ENCODE results near the gene SYCN. TPM values are rescaled to one million over a fixed set of nuclear protein-coding genes. Genes with fewer than 3 reads are reported as not detected.

Gene SYCN
- total RNA-seq, 2 donors from 2014 or later: not detected

GRCh38 chr19:39208175-39208795 is 4.2 kb upstream of the SYCN start:
- peaks cover 9% of the 10 kb centered on the region for H3K27me3 Mint-ChIP-seq
- ATAC-seq (replicated peaks): no peak
- no peak overlapping the region for H3K27ac Mint-ChIP-seq
- no peak overlapping the region for H3K4me3 Mint-ChIP-seq
- H3K9me3 Mint-ChIP-seq: no peaks in the 10 kb centered on the region
- no peaks in the 10 kb centered on the region for H3K36me3 Mint-ChIP-seq (ENCODE audit: low read depth)
- no peaks in the 10 kb centered on the region for H3K4me1 Mint-ChIP-seq

- no peak for ATAC-seq (replicated peaks)
- Mint-ChIP-seq H3K27ac (no peak overlapping the region), H3K9me3 (no peaks in the 10 kb centered on the region), H3K36me3 (ENCODE audit: low read depth) (no peaks in the 10 kb centered on the region), H3K4me1 (no peaks in the 10 kb centered on the region), H3K27me3 (peaks cover 15% of the 10 kb centered on the region), H3K4me3 (no peak overlapping the region)
Measured at GRCh38 chr19:39207293-39207836, 3.3 kb upstream of the SYCN start.

GRCh38 chr19:39206122-39206521 is 2.1 kb upstream of the SYCN start:
- Mint-ChIP-seq H3K4me1 (no peaks in the 10 kb centered on the region), H3K36me3 (ENCODE audit: low read depth) (no peaks in the 10 kb centered on the region), H3K4me3 (no peak overlapping the region), H3K27me3 (peaks cover 22% of the 10 kb centered on the region), H3K27ac (no peak overlapping the region), H3K9me3 (no peaks in the 10 kb centered on the region)
- ATAC-seq (replicated peaks): no peak

- Mint-ChIP-seq H3K27ac (no peak overlapping the region), H3K4me3 (no peak overlapping the region), H3K27me3 (peaks cover 29% of the 10 kb centered on the region), H3K9me3 (no peaks in the 10 kb centered on the region), H3K4me1 (no peaks in the 10 kb centered on the region), H3K36me3 (ENCODE audit: low read depth) (no peaks in the 10 kb centered on the region)
- no peak for ATAC-seq (replicated peaks)
Measured at GRCh38 chr19:39205449-39205764, 1.3 kb upstream of the SYCN start.

- Mint-ChIP-seq H3K4me1 (no peaks in the 10 kb centered on the region), H3K9me3 (no peaks in the 10 kb centered on the region), H3K36me3 (ENCODE audit: low read depth) (no peaks in the 10 kb centered on the region), H3K27me3 (peaks cover 34% of the 10 kb centered on the region), H3K27ac (no peak overlapping the region), H3K4me3 (no peak overlapping the region)
- ATAC-seq (replicated peaks): no peak
Measured at GRCh38 chr19:39202998-39203355, 1.1 kb downstream of the SYCN start.

GRCh38 chr19:39200803-39201115 is 3.3 kb downstream of the SYCN start:
- ATAC-seq (replicated peaks): no peak

GRCh38 chr19:39200066-39200802 is 3.8 kb downstream of the SYCN start:
- Mint-ChIP-seq H3K9me3 (no peaks in the 10 kb centered on the region), H3K4me3 (no peak overlapping the region), H3K27ac (no peak overlapping the region), H3K36me3 (ENCODE audit: low read depth) (no peaks in the 10 kb centered on the region), H3K4me1 (peaks cover 5% of the 10 kb centered on the region), H3K27me3 (peaks cover 47% of the 10 kb centered on the region)
- ATAC-seq (replicated peaks): no peak

More at GRCh38 chr19:39200803-39201115, 3.3 kb downstream of the SYCN start:
- H3K4me3 Mint-ChIP-seq: no peak overlapping the region
- no peak overlapping the region for H3K27ac Mint-ChIP-seq
- no peaks in the 10 kb centered on the region for H3K9me3 Mint-ChIP-seq
- no peaks in the 10 kb centered on the region for H3K36me3 Mint-ChIP-seq (ENCODE audit: low read depth)
- H3K4me1 Mint-ChIP-seq: peaks cover 5% of the 10 kb centered on the region
- peaks cover 47% of the 10 kb centered on the region for H3K27me3 Mint-ChIP-seq

GRCh38 chr19:39199025-39199424 is 5.0 kb downstream of the SYCN start:
- Mint-ChIP-seq H3K36me3 (ENCODE audit: low read depth) (no peaks in the 10 kb centered on the region), H3K4me1 (peaks cover 5% of the 10 kb centered on the region), H3K9me3 (no peaks in the 10 kb centered on the region), H3K27ac (no peak overlapping the region), H3K4me3 (no peak overlapping the region), H3K27me3 (peaks cover 48% of the 10 kb centered on the region)
- ATAC-seq (replicated peaks): no peak

GRCh38 chr19:39197808-39198207 is 6.3 kb downstream of the SYCN start:
- Mint-ChIP-seq H3K9me3 (no peaks in the 10 kb centered on the region), H3K4me1 (peaks cover 5% of the 10 kb centered on the region), H3K27ac (no peak overlapping the region), H3K4me3 (peak overlapping the region; percentile 21), H3K36me3 (ENCODE audit: low read depth) (no peaks in the 10 kb centered on the region), H3K27me3 (peaks cover 46% of the 10 kb centered on the region)
- ATAC-seq (replicated peaks): no peak

GRCh38 chr19:39196860-39197562 is 7.1 kb downstream of the SYCN start, which contains the start of gene NCCRP1:
TSS of gene NCCRP1 (plus strand) at chr19:39196964. CDS start at chr19:39196983, 19 bp downstream.
- ATAC-seq (replicated peaks): peak; percentile 23
- no peaks in the 10 kb centered on the region for H3K9me3 Mint-ChIP-seq
- peaks cover 43% of the 10 kb centered on the region for H3K27me3 Mint-ChIP-seq
- H3K27ac Mint-ChIP-seq: no peak within 1 kb of the TSS
- H3K36me3 Mint-ChIP-seq (ENCODE audit: low read depth): no peaks in the 10 kb centered on the region
- H3K4me1 Mint-ChIP-seq: peaks cover 5% of the 10 kb centered on the region
- peak within 1 kb of the TSS; percentile 21 for H3K4me3 Mint-ChIP-seq

- H3K27me3 Mint-ChIP-seq: peaks cover 38% of the 10 kb centered on the region
- no peaks in the 10 kb centered on the region for H3K36me3 Mint-ChIP-seq (ENCODE audit: low read depth)
- H3K4me3 Mint-ChIP-seq: no peak overlapping the region
Measured at GRCh38 chr19:39196320-39196719, 7.7 kb downstream of the SYCN start.

GRCh38 chr19:39195755-39196154 is 8.3 kb downstream of the SYCN start:
- H3K27me3 Mint-ChIP-seq: peaks cover 33% of the 10 kb centered on the region
- peaks cover 5% of the 10 kb centered on the region for H3K4me1 Mint-ChIP-seq
- peak overlapping the region; percentile 35 for H3K4me3 Mint-ChIP-seq
- no peak for ATAC-seq (replicated peaks)
- H3K27ac Mint-ChIP-seq: no peak overlapping the region
- H3K36me3 Mint-ChIP-seq (ENCODE audit: low read depth): no peaks in the 10 kb centered on the region
- no peaks in the 10 kb centered on the region for H3K9me3 Mint-ChIP-seq

More at GRCh38 chr19:39196320-39196719, 7.7 kb downstream of the SYCN start:
- H3K9me3 Mint-ChIP-seq: no peaks in the 10 kb centered on the region
- no peak overlapping the region for H3K27ac Mint-ChIP-seq
- peaks cover 5% of the 10 kb centered on the region for H3K4me1 Mint-ChIP-seq
- ATAC-seq (replicated peaks): peak; percentile 14

- peaks cover 5% of the 10 kb centered on the region for H3K4me1 Mint-ChIP-seq
- H3K27ac Mint-ChIP-seq: no peak overlapping the region
- H3K36me3 Mint-ChIP-seq (ENCODE audit: low read depth): no peaks in the 10 kb centered on the region
- no peak for ATAC-seq (replicated peaks)
- peak overlapping the region; percentile 35 for H3K4me3 Mint-ChIP-seq
- no peaks in the 10 kb centered on the region for H3K9me3 Mint-ChIP-seq
- peaks cover 31% of the 10 kb centered on the region for H3K27me3 Mint-ChIP-seq
Measured at GRCh38 chr19:39194832-39195542, 9.1 kb downstream of the SYCN start.

- Mint-ChIP-seq H3K27ac (no peak overlapping the region), H3K4me1 (peaks cover 5% of the 10 kb centered on the region), H3K9me3 (no peaks in the 10 kb centered on the region), H3K4me3 (no peak overlapping the region), H3K36me3 (ENCODE audit: low read depth) (no peaks in the 10 kb centered on the region), H3K27me3 (peaks cover 31% of the 10 kb centered on the region)
- no peak for ATAC-seq (replicated peaks)
Measured at GRCh38 chr19:39193803-39194202, 10.3 kb downstream of the SYCN start.
